ENCODE results near the gene KRTAP10-12. TPM values are rescaled to one million over a fixed set of nuclear protein-coding genes. Genes with fewer than 3 reads are reported as not detected.

Gene KRTAP10-12
- total RNA-seq, 1 experiment from 2014 or later: not detected

GRCh38 chr21:44710294-44710665 lies 13.3 kb downstream of the KRTAP10-12 start:
- no peak overlapping the region for H3K27ac ChIP-seq (ENCODE audit: low read length)
- DNase-seq: no peak
- no peaks in the 10 kb centered on the region for H3K79me2 ChIP-seq (ENCODE audit: low read length)
- no peaks in the 10 kb centered on the region for H3K27me3 ChIP-seq (ENCODE audit: low read length)
- H3K4me1 ChIP-seq (ENCODE audit: low read length): 0 out of 2 replicates have a peak, but pooled peaks cover 2% of the 10 kb centered on the region
- no peak overlapping the region for H3K4me3 ChIP-seq (ENCODE audit: low read length)
- no peaks in the 10 kb centered on the region for H4K20me1 ChIP-seq (ENCODE audit: insufficient read depth, low read depth, low read length)
- H3K9ac ChIP-seq (ENCODE audit: low read length): no peak overlapping the region
- H3K4me2 ChIP-seq (ENCODE audit: low read depth, low read length, poor library complexity, severe bottlenecking): no peak overlapping the region
- H3K9me3 ChIP-seq (ENCODE audit: low read length): no peaks in the 10 kb centered on the region
- H2AFZ ChIP-seq (ENCODE audit: low read length): no peak overlapping the region
- no peaks in the 10 kb centered on the region for H3K36me3 ChIP-seq (ENCODE audit: insufficient read depth, low read length)
- H3K9me2 ChIP-seq (replicated peaks; ENCODE audit: insufficient read depth, low read length): no peaks in the 10 kb centered on the region

DNA sequence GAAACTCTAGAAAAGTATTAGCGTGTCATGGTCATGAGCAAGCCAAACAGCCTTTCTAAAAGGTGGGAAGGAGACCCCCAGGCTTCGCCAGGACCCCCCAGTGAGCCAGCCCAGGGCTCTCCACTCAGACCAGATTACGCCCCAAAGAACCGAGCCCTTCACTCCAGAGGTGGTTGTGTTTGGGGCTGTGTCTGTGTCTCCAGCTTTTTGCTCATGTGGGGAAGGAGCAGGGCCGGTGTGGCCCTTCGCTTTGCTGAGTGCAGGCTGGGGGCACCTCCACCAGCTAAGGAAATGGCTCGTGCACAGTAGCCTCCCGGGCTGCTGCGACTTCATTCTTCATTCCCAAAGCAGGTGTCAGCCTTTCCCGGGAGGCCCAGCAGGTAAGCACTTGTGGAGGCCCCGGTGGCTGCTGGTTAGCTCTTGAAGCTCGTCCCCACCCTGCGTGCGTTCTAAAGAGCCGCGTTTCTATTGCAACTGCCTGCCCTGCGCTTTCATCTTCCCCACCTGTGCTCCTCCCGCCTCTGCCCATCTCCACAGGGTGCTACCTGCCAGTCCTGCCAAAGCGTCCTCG lies 13.9 kb downstream of the KRTAP10-12 start:
- no peaks in the 10 kb centered on the region for H3K27me3 ChIP-seq (ENCODE audit: low read length)
- no peak overlapping the region for H3K9ac ChIP-seq (ENCODE audit: low read length)
- no peaks in the 10 kb centered on the region for H3K9me2 ChIP-seq (replicated peaks; ENCODE audit: insufficient read depth, low read length)
- H3K9me3 ChIP-seq (ENCODE audit: low read length): no peaks in the 10 kb centered on the region
- DNase-seq: no peak
- H3K4me3 ChIP-seq (ENCODE audit: low read length): no peak overlapping the region
- 0 out of 2 replicates have a peak, but pooled peaks cover 2% of the 10 kb centered on the region for H3K4me1 ChIP-seq (ENCODE audit: low read length)
- no peak overlapping the region for H3K27ac ChIP-seq (ENCODE audit: low read length)
- no peaks in the 10 kb centered on the region for H3K79me2 ChIP-seq (ENCODE audit: low read length)
- H3K4me2 ChIP-seq (ENCODE audit: low read depth, low read length, poor library complexity, severe bottlenecking): no peak overlapping the region
- H3K36me3 ChIP-seq (ENCODE audit: insufficient read depth, low read length): no peaks in the 10 kb centered on the region
- no peaks in the 10 kb centered on the region for H4K20me1 ChIP-seq (ENCODE audit: insufficient read depth, low read depth, low read length)
- H2AFZ ChIP-seq (ENCODE audit: low read length): no peak overlapping the region

- Histone ChIP-seq H2AFZ (ENCODE audit: low read length) (no peak within 1 kb of the TSS), H3K27me3 (ENCODE audit: low read length) (no peaks in the 10 kb centered on the region), H4K20me1 (ENCODE audit: insufficient read depth, low read depth, low read length) (no peaks in the 10 kb centered on the region), H3K9ac (ENCODE audit: low read length) (no peak within 1 kb of the TSS), H3K36me3 (ENCODE audit: insufficient read depth, low read length) (no peaks in the 10 kb centered on the region), H3K4me2 (ENCODE audit: low read depth, low read length, poor library complexity, severe bottlenecking) (no peak within 1 kb of the TSS), H3K9me3 (ENCODE audit: low read length) (no peaks in the 10 kb centered on the region), H3K79me2 (ENCODE audit: low read length) (no peaks in the 10 kb centered on the region), H3K9me2 (replicated peaks; ENCODE audit: insufficient read depth, low read length) (no peaks in the 10 kb centered on the region), H3K4me1 (ENCODE audit: low read length) (0 out of 2 replicates have a peak, but pooled peaks cover 2% of the 10 kb centered on the region), H3K27ac (ENCODE audit: low read length) (no peak within 1 kb of the TSS), H3K4me3 (ENCODE audit: low read length) (no peak within 1 kb of the TSS)
- DNase-seq: no peak
These were observed 14.6 kb downstream of the KRTAP10-12 start, which contains the start of gene TSPEAR for GRCh38 chr21:44711327-44712202. Gene TSPEAR, minus strand, starts transcription at chr21:44711572. Its CDS starts 58 bp downstream, at chr21:44711514.

DNA sequence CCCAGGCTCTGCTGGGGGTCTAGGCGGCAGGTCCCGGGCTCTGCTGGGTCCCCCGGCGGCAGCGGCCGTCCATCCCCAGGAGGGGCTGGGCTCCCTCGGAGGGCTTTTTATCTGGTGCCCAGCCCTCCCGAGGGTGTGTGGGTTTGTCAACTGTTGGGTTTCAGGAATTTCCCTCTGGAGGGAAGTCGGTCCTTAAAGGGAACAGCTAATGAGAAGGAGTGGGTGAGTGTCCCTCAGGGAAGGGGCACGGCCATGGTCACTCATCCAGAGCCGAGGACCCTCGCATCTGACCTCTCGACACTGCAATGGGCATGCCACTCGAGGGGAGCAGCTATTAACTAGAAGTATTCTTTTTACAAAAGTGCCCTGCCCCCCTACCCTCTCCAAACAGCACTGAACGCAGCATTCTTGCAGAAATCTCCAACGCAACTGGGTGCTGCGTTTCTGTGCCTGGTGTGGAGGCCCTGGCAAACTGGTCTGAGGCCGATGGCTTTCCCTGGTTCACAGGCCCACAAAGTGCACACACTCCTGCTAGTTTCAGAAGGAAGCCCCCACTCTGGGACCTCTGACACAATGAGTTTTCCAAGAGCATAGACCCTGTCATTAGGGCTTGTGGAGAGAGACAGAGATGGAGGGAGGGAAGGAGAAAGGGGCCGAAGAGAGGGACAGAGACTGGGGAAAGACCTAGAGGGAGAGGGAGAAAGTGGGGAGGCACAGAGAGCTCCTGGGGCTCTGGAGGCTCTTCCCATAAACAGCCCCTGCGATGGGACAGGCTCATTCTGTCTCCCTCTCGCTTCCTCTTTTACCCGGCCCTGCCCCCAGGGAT lies 15.4 kb downstream of the KRTAP10-12 start:
- no peaks in the 10 kb centered on the region for H3K9me2 ChIP-seq (replicated peaks; ENCODE audit: insufficient read depth, low read length)
- H3K27me3 ChIP-seq (ENCODE audit: low read length): no peaks in the 10 kb centered on the region
- H3K79me2 ChIP-seq (ENCODE audit: low read length): no peaks in the 10 kb centered on the region
- H2AFZ ChIP-seq (ENCODE audit: low read length): no peak overlapping the region
- H3K9me3 ChIP-seq (ENCODE audit: low read length): no peaks in the 10 kb centered on the region
- DNase-seq: no peak
- H3K4me1 ChIP-seq (ENCODE audit: low read length): 0 out of 2 replicates have a peak, but pooled peaks cover 2% of the 10 kb centered on the region
- H3K9ac ChIP-seq (ENCODE audit: low read length): no peak overlapping the region
- no peak overlapping the region for H3K27ac ChIP-seq (ENCODE audit: low read length)
- H3K4me2 ChIP-seq (ENCODE audit: low read depth, low read length, poor library complexity, severe bottlenecking): no peak overlapping the region
- no peak overlapping the region for H3K4me3 ChIP-seq (ENCODE audit: low read length)
- no peaks in the 10 kb centered on the region for H4K20me1 ChIP-seq (ENCODE audit: insufficient read depth, low read depth, low read length)
- no peaks in the 10 kb centered on the region for H3K36me3 ChIP-seq (ENCODE audit: insufficient read depth, low read length)

- no peak overlapping the region for H3K27ac ChIP-seq (ENCODE audit: low read length)
- no peaks in the 10 kb centered on the region for H3K79me2 ChIP-seq (ENCODE audit: low read length)
- no peaks in the 10 kb centered on the region for H3K9me2 ChIP-seq (replicated peaks; ENCODE audit: insufficient read depth, low read length)
- no peak overlapping the region for H2AFZ ChIP-seq (ENCODE audit: low read length)
- H3K4me2 ChIP-seq (ENCODE audit: low read depth, low read length, poor library complexity, severe bottlenecking): no peak overlapping the region
- H3K9me3 ChIP-seq (ENCODE audit: low read length): no peaks in the 10 kb centered on the region
- no peak overlapping the region for H3K4me3 ChIP-seq (ENCODE audit: low read length)
- H3K27me3 ChIP-seq (ENCODE audit: low read length): no peaks in the 10 kb centered on the region
- no peak for DNase-seq
- H3K36me3 ChIP-seq (ENCODE audit: insufficient read depth, low read length): no peaks in the 10 kb centered on the region
- no peaks in the 10 kb centered on the region for H4K20me1 ChIP-seq (ENCODE audit: insufficient read depth, low read depth, low read length)
- H3K4me1 ChIP-seq (ENCODE audit: low read length): 0 out of 2 replicates have a peak, but pooled peaks cover 2% of the 10 kb centered on the region
- no peak overlapping the region for H3K9ac ChIP-seq (ENCODE audit: low read length)
These were observed 16.2 kb downstream of the KRTAP10-12 start for GRCh38 chr21:44713130-44713529.

DNA sequence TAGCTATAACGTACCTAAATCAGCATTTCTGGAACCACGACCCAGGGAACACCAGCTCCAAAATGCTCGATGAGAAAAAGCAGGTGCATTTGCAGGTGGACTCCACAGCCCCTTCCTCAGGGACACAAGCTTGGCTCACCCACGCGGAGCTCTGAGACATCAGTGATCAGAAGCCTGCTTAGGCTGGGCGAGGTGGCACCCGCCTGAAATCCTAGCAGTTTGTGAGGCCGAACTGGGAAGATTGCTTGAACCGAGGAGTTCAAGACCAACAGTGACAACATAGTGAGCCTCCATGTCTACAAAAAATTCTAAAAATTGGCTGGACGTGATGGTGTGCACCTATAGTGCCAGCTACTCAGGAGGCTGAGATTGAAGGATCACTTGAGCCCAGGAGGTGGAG lies 16.9 kb downstream of the KRTAP10-12 start:
- no peak for DNase-seq

GRCh38 chr21:44714905-44715304 lies 17.9 kb downstream of the KRTAP10-12 start:
- H3K9ac ChIP-seq (ENCODE audit: low read length): no peak overlapping the region
- H3K4me3 ChIP-seq (ENCODE audit: low read length): no peak overlapping the region
- H3K27ac ChIP-seq (ENCODE audit: low read length): no peak overlapping the region
- H3K79me2 ChIP-seq (ENCODE audit: low read length): no peaks in the 10 kb centered on the region
- 0 out of 2 replicates have a peak, but pooled peaks cover 2% of the 10 kb centered on the region for H3K4me1 ChIP-seq (ENCODE audit: low read length)
- H3K9me2 ChIP-seq (replicated peaks; ENCODE audit: insufficient read depth, low read length): no peaks in the 10 kb centered on the region
- no peak for DNase-seq
- H3K9me3 ChIP-seq (ENCODE audit: low read length): no peaks in the 10 kb centered on the region
- no peaks in the 10 kb centered on the region for H4K20me1 ChIP-seq (ENCODE audit: insufficient read depth, low read depth, low read length)
- H3K36me3 ChIP-seq (ENCODE audit: insufficient read depth, low read length): no peaks in the 10 kb centered on the region
- no peaks in the 10 kb centered on the region for H3K27me3 ChIP-seq (ENCODE audit: low read length)
- no peak overlapping the region for H3K4me2 ChIP-seq (ENCODE audit: low read depth, low read length, poor library complexity, severe bottlenecking)
- H2AFZ ChIP-seq (ENCODE audit: low read length): no peak overlapping the region

More for the DNA sequence above, 16.9 kb downstream of the KRTAP10-12 start:
- Histone ChIP-seq H3K27ac (ENCODE audit: low read length) (no peak overlapping the region), H3K4me3 (ENCODE audit: low read length) (no peak overlapping the region), H3K4me2 (ENCODE audit: low read depth, low read length, poor library complexity, severe bottlenecking) (no peak overlapping the region), H3K9ac (ENCODE audit: low read length) (no peak overlapping the region), H4K20me1 (ENCODE audit: insufficient read depth, low read depth, low read length) (no peaks in the 10 kb centered on the region), H3K4me1 (ENCODE audit: low read length) (0 out of 2 replicates have a peak, but pooled peaks cover 2% of the 10 kb centered on the region), H3K9me3 (ENCODE audit: low read length) (no peaks in the 10 kb centered on the region), H2AFZ (ENCODE audit: low read length) (no peak overlapping the region), H3K79me2 (ENCODE audit: low read length) (no peaks in the 10 kb centered on the region), H3K9me2 (replicated peaks; ENCODE audit: insufficient read depth, low read length) (no peaks in the 10 kb centered on the region), H3K27me3 (ENCODE audit: low read length) (no peaks in the 10 kb centered on the region), H3K36me3 (ENCODE audit: insufficient read depth, low read length) (no peaks in the 10 kb centered on the region)

- Histone ChIP-seq H3K9ac (ENCODE audit: low read length) (no peak overlapping the region), H3K4me3 (ENCODE audit: low read length) (no peak overlapping the region), H3K27me3 (ENCODE audit: low read length) (no peaks in the 10 kb centered on the region), H3K79me2 (ENCODE audit: low read length) (no peaks in the 10 kb centered on the region), H2AFZ (ENCODE audit: low read length) (no peak overlapping the region), H3K27ac (ENCODE audit: low read length) (no peak overlapping the region), H3K9me3 (ENCODE audit: low read length) (no peaks in the 10 kb centered on the region), H3K36me3 (ENCODE audit: insufficient read depth, low read length) (no peaks in the 10 kb centered on the region), H3K9me2 (replicated peaks; ENCODE audit: insufficient read depth, low read length) (no peaks in the 10 kb centered on the region), H4K20me1 (ENCODE audit: insufficient read depth, low read depth, low read length) (no peaks in the 10 kb centered on the region), H3K4me2 (ENCODE audit: low read depth, low read length, poor library complexity, severe bottlenecking) (no peak overlapping the region), H3K4me1 (ENCODE audit: low read length) (0 out of 2 replicates have a peak, but pooled peaks cover 2% of the 10 kb centered on the region)
- DNase-seq: no peak
These were observed 20.0 kb downstream of the KRTAP10-12 start for GRCh38 chr21:44716984-44717383.
